KMS-11 (cell line): ENCODE measurements around the gene ASXL3.

Experiments used
- H2AFZ ChIP-seq: fragments of 200-600 bp; sonication (generic); 2 replicates; pipeline ENCODE4 v1.6.1; 2016; ENCODE audit warnings: antibody characterized with exemption, mixed run types, low read depth
- H3K27ac ChIP-seq: fragments of 200-600 bp; sonication (generic); 2 replicates; pipeline ENCODE4 v1.6.1; 2016; ENCODE audit warnings: mild to moderate bottlenecking, mixed run types
- H3K27me3 ChIP-seq: fragments of 200-600 bp; sonication (generic); 2 replicates; pipeline ENCODE4 v1.6.1; 2017; ENCODE audit warnings: mild to moderate bottlenecking, low read depth, mixed run types, moderate library complexity; ENCODE audit not compliant: insufficient read depth
- H3K36me3 ChIP-seq: fragments of 200-600 bp; sonication (generic); 2 replicates; pipeline ENCODE4 v1.6.1; 2017; ENCODE audit warnings: mild to moderate bottlenecking, mixed run types; ENCODE audit not compliant: insufficient read depth
- H3K4me1 ChIP-seq: fragments of 200-600 bp; sonication (generic); 2 replicates; pipeline ENCODE4 v1.6.1; 2016; ENCODE audit warnings: mild to moderate bottlenecking, low read depth, mixed run types; ENCODE audit not compliant: poor library complexity, severe bottlenecking
- H3K4me2 ChIP-seq: fragments of 200-600 bp; sonication (generic); 2 replicates; pipeline ENCODE4 v1.7.0; 2016; ENCODE audit warnings: mild to moderate bottlenecking, mixed run types
- H3K4me3 ChIP-seq: fragments of 200-600 bp; sonication (generic); IDR thresholded peaks from 2 replicates; pipeline ENCODE4 v1.6.1; 2017; ENCODE audit warnings: low read depth, low read length, mixed read lengths; ENCODE audit not compliant: insufficient read depth
- H3K79me2 ChIP-seq: fragments of 200-600 bp; sonication (generic); 2 replicates; pipeline ENCODE4 v1.6.1; 2016; ENCODE audit warnings: low read depth, mixed run types; ENCODE audit not compliant: insufficient read depth
- H3K9ac ChIP-seq: fragments of 200-600 bp; sonication (generic); 2 replicates; pipeline ENCODE4 v1.6.1; 2016; ENCODE audit warnings: mild to moderate bottlenecking, mixed run types
- H4K20me1 ChIP-seq: fragments of 200-600 bp; sonication (generic); 2 replicates; pipeline ENCODE4 v1.6.1; 2016; ENCODE audit warnings: mild to moderate bottlenecking, mixed run types; ENCODE audit not compliant: insufficient read depth
- CTCF ChIP-seq: fragments of 200-600 bp; sonication (generic); conservative IDR thresholded peaks from 2 replicates; pipeline ENCODE4 v1.6.1; 2017; ENCODE audit warnings: low read depth, mild to moderate bottlenecking, antibody characterized with exemption, low read length, moderate library complexity, mixed read lengths

ASXL3 gene

GRCh38 chr18:33571998-33572787 is 5.8 kb upstream of the ASXL3 start:
- Histone ChIP-seq H3K4me2 (no peak overlapping the region), H2AFZ (no peak overlapping the region), H4K20me1 (no peaks in the 10 kb centered on the region), H3K36me3 (no peaks in the 10 kb centered on the region), H3K27me3 (no peaks in the 10 kb centered on the region), H3K4me3 (no peak overlapping the region), H3K4me1 (peaks cover under 1% of the 10 kb centered on the region), H3K9ac (no peak overlapping the region), H3K27ac (no peak overlapping the region), H3K79me2 (no peaks in the 10 kb centered on the region)
- no peak for TF ChIP-seq CTCF

- no peak for TF ChIP-seq CTCF
- Histone ChIP-seq H3K9ac (no peak overlapping the region), H3K27me3 (no peaks in the 10 kb centered on the region), H3K27ac (no peak overlapping the region), H3K4me3 (no peak overlapping the region), H3K36me3 (no peaks in the 10 kb centered on the region), H4K20me1 (no peaks in the 10 kb centered on the region), H3K4me2 (no peak overlapping the region), H3K4me1 (peaks cover 7% of the 10 kb centered on the region), H3K79me2 (no peaks in the 10 kb centered on the region), H2AFZ (no peak overlapping the region)
Observed at GRCh38 chr18:33573193-33573592, 4.8 kb upstream of the ASXL3 start.

GRCh38 chr18:33575451-33575850 is 2.6 kb upstream of the ASXL3 start:
- H3K27me3 ChIP-seq: no peaks in the 10 kb centered on the region
- H2AFZ ChIP-seq: no peak overlapping the region
- no peaks in the 10 kb centered on the region for H4K20me1 ChIP-seq
- H3K79me2 ChIP-seq: no peaks in the 10 kb centered on the region
- H3K4me1 ChIP-seq: peaks cover 7% of the 10 kb centered on the region
- no peaks in the 10 kb centered on the region for H3K36me3 ChIP-seq
- H3K4me2 ChIP-seq: no peak overlapping the region
- no peak overlapping the region for H3K27ac ChIP-seq
- no peak overlapping the region for H3K9ac ChIP-seq
- no peak overlapping the region for H3K4me3 ChIP-seq
- TF ChIP-seq CTCF: no peak

- Histone ChIP-seq H3K4me1 (peaks cover 7% of the 10 kb centered on the region), H4K20me1 (no peaks in the 10 kb centered on the region), H3K4me3 (no peak overlapping the region), H3K4me2 (peak overlapping the region; percentile 64), H3K27ac (no peak overlapping the region), H3K36me3 (no peaks in the 10 kb centered on the region), H3K9ac (peak overlapping the region; percentile 57; the same call in 1 of the 2 replicates), H2AFZ (peak overlapping the region; percentile 96), H3K27me3 (no peaks in the 10 kb centered on the region), H3K79me2 (no peaks in the 10 kb centered on the region)
- TF ChIP-seq CTCF: no peak
Observed at GRCh38 chr18:33576999-33577646, 896 bp upstream of the ASXL3 start.
